GM19372 (cell line): Measurements from ENCODE around the gene ADAMTSL4.

Experiments used
- ATAC-seq: cut with Tn5 transposase; IDR thresholded peaks from one replicate; pipeline ENCODE4 v1.9.1; 2021; ENCODE audit warnings: mild to moderate bottlenecking, low read depth, moderate library complexity; ENCODE audit not compliant: unreplicated experiment

Gene ADAMTSL4

DNA sequence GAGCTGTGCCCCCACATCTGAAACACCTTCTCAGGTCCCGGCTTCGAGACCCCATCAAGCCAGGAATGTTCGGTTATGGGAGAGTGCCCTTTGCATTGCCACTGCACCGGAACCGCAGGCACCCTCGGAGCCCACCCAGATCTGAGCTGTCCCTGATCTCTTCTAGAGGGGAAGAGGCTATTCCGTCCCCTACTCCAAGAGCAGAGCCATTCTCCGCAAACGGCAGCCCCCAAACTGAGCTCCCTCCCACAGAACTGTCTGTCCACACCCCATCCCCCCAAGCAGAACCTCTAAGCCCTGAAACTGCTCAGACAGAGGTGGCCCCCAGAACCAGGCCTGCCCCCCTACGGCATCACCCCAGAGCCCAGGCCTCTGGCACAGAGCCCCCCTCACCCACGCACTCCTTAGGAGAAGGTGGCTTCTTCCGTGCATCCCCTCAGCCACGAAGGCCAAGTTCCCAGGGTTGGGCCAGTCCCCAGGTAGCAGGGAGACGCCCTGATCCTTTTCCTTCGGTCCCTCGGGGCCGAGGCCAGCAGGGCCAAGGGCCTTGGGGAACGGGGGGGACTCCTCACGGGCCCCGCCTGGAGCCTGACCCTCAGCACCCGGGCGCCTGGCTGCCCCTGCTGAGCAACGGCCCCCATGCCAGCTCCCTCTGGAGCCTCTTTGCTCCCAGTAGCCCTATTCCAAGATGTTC lies 4.3 kb downstream of the ADAMTSL4 start:
- ATAC-seq: no peak

DNA sequence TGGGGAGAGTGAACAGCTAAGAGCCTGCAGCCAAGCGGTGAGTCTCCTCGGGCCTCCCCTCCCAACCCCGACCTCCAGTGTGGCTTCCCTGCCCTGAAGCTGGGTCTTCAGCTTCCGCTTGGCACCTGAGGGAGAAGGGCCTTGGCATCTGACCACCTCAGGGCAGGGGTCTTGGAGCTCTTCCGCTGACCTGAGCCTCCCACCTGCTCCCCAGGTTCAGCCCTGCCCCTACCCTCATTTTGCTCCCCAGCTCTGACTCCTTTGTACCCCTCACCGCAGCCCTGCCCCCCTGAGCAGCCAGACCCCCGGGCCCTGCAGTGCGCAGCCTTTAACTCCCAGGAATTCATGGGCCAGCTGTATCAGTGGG lies 4.9 kb downstream of the ADAMTSL4 start:
- no peak for ATAC-seq

DNA sequence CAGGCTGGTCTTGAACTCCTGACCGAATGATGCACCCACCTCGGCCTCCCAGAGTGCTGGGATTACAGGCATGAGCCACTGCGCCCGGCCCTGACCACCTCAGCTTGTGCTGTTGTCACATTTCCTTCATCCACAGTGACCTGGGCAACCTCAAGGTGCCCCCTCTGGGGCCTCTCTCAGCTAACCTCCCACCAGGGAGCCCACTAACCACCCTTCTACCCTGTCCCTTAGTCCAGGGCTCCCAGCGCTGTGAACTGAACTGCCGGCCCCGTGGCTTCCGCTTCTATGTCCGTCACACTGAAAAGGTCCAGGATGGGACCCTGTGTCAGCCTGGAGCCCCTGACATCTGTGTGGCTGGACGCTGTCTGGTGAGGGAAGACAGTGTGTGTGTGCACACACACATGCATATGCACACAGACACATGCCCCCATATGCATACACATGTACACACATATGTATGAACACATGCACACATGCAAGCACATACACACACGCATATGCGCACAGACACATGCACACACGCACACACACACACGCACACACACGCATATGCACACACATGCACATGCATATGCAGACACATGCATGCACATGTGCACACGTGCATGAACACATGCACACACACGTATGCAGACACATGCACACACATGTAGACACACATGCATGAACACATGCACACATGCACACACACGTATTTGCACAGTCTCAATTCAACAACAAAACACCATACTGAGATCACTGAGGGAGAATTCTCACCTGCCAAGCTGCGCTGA lies 6.2 kb downstream of the ADAMTSL4 start:
- no peak for ATAC-seq

DNA sequence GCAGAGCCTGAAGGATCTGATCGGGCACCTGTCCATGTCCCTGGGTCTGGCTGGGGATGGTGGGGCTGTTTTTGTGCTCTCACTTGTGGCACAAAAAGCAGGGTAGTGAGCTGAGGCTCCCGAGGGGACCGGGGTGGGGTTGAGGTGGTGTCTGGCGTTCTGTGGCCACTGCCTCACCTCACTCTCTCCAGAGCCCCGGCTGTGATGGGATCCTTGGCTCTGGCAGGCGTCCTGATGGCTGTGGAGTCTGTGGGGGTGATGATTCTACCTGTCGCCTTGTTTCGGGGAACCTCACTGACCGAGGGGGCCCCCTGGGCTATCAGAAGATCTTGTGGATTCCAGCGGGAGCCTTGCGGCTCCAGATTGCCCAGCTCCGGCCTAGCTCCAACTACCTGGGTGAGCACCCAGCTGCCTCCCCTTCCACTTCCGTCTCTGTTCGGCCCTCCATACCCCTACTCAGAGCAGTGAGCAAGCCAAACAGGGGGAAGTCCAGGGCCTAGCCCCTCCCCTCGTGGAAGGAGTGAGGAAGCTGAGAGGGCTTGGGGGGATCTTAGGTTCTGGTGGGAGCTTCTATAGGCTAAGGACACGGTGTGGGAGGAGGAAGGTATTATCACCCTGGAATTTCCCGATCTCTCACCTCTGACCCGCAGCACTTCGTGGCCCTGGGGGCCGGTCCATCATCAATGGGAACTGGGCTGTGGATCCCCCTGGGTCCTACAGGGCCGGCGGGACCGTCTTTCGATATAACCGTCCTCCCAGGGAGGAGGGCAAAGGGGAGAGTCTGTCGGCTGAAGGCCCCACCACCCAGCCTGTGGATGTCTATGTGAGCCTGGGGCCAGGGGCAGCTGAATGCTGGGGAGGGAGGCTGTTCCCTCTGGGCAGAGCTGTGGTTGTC lies 7.0 kb downstream of the ADAMTSL4 start:
- no peak for ATAC-seq

DNA sequence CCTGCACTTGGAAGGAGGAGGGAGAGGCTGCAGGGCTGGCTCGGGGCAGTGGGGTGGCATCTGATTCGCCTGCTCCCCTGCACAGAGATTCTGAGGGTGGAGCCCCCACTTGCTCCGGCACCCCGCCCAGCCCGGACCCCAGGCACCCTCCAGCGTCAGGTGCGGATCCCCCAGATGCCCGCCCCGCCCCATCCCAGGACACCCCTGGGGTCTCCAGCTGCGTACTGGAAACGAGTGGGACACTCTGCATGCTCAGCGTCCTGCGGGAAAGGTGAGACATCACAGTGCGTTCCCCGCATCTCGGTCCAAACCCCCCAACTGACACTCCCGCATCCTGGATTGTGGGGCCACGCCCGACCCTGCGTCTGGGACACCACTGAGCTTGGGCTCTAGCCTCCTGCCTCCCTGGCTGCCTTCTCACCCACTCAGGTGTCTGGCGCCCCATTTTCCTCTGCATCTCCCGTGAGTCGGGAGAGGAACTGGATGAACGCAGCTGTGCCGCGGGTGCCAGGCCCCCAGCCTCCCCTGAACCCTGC lies 7.9 kb downstream of the ADAMTSL4 start:
- no peak for ATAC-seq

DNA sequence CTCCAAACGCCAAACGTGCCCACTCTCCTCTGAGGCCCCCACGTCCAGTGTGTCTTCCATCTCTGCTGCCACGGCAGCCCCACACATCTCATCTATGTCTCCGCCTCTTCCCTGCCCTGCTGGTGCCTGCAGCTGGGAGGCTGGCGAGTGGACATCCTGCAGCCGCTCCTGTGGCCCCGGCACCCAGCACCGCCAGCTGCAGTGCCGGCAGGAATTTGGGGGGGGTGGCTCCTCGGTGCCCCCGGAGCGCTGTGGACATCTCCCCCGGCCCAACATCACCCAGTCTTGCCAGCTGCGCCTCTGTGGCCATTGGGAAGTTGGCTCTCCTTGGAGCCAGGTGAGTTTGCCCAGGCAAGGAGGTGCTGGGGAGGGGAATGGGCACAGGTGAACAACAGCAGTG lies 8.6 kb downstream of the ADAMTSL4 start:
- no peak for ATAC-seq

DNA sequence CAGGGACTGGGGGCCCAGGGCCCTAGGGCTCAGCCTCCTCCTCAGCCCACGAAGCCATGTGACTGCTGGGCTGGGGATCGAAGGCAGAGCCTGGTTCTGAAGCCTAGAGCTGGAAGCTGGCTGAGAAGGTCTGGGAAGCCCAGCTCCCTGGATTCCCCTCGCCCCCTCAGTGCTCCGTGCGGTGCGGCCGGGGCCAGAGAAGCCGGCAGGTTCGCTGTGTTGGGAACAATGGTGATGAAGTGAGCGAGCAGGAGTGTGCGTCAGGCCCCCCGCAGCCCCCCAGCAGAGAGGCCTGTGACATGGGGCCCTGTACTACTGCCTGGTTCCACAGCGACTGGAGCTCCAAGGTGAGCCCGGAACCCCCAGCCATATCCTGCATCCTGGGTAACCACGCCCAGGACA lies 9.1 kb downstream of the ADAMTSL4 start:
- no peak for ATAC-seq

DNA sequence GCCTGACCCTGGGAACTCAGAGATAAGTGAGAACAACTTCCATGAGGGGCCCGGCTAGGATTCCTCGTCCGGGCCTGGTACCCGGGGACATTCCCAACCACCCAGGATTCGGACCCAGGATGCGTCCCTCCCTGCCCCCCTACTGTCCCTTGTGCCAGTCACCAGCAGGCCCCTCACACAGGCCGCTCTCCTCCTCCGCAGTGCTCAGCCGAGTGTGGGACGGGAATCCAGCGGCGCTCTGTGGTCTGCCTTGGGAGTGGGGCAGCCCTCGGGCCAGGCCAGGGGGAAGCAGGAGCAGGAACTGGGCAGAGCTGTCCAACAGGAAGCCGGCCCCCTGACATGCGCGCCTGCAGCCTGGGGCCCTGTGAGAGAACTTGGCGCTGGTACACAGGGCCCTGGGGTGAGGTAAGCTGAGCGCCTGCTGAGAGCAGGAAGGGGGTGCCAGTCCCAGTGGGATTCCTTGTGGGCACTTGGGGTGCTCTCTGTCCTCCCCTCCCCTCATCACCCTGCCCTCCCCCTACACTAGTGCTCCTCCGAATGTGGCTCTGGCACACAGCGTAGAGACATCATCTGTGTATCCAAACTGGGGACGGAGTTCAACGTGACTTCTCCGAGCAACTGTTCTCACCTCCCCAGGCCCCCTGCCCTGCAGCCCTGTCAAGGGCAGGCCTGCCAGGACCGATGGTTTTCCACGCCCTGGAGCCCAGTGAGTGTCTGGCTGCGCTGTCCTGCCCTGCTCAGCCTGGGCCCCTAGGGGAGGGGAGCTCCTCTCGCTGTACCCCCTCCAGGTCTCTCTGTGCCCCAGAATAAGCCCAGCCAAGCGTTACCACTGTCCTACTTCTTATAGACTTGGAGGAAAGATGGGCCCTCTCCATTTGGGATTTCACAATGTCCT lies 9.8 kb downstream of the ADAMTSL4 start:
- no peak for ATAC-seq

DNA sequence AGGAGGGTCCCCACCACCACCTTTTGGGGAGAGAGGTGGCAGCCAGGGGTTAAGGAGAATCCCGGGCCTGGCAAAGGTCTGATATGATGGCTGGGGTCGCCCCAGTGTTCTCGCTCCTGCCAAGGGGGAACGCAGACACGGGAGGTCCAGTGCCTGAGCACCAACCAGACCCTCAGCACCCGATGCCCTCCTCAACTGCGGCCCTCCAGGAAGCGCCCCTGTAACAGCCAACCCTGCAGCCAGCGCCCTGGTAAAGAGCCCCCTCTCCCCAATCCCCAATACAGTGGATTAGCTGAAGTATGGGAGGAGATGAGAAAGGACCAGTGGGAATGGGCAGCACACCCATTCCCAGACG lies 10.4 kb downstream of the ADAMTSL4 start:
- no peak for ATAC-seq

DNA sequence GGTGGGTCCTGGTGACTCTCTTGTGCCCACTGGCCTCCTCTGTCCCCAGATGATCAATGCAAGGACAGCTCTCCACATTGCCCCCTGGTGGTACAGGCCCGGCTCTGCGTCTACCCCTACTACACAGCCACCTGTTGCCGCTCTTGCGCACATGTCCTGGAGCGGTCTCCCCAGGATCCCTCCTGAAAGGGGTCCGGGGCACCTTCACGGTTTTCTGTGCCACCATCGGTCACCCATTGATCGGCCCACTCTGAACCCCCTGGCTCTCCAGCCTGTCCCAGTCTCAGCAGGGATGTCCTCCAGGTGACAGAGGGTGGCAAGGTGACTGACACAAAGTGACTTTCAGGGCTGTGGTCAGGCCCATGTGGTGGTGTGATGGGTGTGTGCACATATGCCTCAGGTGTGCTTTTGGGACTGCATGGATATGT lies 10.8 kb downstream of the ADAMTSL4 start:
- ATAC-seq: no peak

DNA sequence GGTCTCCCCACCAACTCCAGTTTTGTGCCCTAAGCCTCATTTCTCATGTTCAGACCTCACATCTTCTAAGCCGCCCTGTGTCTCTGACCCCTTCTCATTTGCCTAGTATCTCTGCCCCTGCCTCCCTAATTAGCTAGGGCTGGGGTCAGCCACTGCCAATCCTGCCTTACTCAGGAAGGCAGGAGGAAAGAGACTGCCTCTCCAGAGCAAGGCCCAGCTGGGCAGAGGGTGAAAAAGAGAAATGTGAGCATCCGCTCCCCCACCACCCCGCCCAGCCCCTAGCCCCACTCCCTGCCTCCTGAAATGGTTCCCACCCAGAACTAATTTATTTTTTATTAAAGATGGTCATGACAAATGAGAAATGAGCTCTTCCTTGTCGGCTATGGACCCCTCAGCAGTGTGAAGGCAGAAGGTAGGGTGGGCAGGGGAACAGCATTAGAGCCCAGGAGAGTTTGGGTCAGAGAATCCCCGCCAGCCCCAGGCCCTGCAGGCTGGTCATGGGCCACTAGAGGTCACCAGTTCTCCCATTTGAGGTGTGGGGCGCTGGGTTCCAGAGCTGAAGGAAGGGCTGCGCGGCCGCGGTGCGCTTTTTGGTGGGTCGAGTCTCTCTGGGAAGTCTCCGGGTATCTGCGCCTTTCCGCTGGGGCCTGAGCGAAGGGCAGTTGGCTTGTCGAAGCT lies 11.5 kb downstream of the ADAMTSL4 start:
- ATAC-seq: no peak

DNA sequence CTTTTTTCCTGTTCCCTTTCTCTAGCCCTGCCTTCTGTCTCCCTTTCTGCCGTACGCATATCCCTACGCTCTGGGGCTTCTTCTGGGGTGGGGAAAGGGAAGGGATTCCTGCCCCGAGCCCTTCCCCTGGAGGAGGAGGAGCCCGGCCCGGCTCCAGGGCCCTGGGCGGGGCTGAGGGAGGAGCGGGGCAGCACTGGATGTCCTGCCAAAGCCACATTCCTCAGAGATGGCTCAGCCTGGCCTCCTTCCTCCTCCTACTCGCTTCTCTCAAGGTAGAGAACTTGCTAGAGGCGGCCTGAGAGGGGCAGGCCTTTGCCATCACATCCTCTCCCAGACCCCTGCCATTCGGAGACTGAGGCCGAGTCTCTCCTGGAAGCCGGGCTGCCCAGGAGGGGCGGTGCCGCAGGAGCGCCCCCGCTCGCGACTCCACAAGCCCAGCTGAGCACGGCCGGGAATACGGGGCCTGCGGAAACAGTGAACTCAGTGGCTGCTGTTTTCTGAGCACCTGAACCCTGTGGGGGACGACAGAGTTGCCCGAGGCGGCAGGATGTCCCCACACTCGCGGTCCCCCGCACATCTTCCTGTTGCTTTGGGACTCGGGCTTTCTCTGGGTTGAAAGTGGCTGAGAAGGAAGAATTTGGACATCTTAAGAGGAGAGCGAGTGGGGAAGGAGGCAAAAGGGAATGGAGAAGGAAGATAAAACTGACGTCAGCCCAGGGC lies 12.2 kb downstream of the ADAMTSL4 start:
- no peak for ATAC-seq

DNA sequence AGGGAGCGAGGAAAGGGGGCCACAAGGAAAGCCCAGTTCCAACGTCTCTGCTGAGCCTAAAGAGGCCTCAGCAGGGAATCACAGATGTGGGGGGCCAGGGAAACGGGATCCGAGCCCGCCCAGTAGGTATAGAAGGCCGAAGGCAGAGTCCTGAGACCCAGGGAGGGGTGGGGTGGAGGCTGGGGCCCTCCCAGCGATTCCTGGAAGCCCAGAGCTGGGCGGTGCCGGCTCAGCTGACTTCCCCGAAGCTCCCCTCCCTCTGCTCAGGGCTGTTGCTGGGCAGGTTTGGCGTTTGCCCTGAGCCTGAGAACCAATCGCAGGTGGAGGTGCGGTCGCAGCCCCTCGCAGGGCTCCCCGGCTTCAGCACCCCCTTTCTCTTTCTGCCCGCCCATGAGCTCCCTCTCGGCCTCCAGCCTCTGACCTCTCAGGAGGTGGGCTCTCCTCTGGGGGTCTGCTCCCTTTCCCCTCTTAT lies 12.8 kb downstream of the ADAMTSL4 start:
- ATAC-seq: peak; percentile 34

DNA sequence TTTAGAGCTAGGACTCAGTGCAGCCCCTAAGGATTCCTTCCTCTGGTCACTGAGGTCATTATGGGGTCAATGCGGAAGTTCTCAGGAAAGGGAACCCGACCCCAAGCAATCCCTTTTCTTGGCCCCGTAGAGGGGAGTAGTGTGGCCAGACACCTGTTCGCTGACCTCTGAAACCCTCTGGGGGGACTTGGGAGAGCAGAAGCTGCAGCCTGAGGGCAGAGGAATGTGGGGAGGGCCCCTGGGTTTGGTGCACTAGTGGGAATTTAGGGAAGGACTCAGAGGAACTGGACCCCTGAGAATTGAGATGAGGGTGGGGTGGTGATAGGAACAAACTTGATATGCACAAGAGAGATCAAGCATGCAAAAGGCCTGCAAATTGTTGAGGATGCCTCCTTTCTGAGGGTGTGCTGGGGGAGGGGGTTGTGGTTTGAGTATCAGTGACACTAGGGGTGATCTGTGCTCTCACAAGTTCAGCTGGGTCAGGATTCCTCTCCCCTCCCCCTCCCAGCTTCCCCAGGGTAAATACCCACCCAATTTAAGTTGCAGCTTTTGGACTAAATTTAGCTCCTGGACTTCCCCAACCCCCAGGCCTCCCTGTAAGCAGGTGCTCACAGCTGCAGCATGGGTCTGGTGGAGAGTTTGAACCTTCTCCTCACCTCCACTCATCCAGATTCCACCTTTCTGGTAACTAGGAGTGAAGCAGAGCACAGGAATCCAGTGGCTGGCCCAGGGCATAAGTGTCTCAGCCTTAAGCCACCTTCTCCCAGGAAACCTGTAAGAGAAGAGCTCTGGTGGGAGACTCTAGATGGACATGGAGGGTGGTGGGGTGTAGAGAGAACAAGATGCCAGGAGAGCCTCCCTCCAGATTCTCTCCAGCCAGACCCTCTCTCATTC lies 13.5 kb downstream of the ADAMTSL4 start:
- peak; percentile 38 for ATAC-seq

DNA sequence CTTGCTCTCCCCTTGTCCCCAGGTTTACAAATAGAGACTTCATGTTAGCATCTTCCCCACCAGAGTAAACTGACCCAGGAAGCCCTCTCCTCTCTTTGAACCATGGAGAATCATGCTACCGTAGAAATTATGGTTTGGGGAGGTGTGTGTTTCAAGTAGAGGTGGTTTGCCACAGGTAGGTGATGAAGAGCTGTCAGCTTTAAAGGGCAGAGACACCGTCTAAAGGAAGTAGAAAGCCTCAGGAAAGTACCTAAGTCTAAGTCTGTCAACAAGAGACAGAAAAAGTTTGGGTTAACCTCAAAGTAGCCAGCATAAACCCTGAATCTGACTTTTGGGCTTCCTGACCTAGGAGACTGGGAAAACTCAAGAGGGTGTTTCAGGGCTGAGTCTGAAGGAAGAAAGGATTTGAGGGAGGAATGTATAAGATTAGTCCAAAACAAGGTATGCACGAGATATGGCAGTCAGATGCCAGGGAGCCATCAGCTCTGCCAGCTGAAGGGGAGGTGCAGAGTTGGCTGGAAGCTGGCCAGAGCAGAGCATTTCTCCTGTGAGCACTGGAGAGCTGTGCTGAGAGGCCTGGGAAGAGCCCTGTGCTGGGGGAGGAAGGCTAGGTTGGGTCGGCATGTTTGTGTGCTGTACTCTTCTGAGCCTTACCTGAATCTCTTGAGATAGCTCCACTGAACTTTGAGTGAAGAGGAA lies 14.3 kb downstream of the ADAMTSL4 start:
- ATAC-seq: no peak

DNA sequence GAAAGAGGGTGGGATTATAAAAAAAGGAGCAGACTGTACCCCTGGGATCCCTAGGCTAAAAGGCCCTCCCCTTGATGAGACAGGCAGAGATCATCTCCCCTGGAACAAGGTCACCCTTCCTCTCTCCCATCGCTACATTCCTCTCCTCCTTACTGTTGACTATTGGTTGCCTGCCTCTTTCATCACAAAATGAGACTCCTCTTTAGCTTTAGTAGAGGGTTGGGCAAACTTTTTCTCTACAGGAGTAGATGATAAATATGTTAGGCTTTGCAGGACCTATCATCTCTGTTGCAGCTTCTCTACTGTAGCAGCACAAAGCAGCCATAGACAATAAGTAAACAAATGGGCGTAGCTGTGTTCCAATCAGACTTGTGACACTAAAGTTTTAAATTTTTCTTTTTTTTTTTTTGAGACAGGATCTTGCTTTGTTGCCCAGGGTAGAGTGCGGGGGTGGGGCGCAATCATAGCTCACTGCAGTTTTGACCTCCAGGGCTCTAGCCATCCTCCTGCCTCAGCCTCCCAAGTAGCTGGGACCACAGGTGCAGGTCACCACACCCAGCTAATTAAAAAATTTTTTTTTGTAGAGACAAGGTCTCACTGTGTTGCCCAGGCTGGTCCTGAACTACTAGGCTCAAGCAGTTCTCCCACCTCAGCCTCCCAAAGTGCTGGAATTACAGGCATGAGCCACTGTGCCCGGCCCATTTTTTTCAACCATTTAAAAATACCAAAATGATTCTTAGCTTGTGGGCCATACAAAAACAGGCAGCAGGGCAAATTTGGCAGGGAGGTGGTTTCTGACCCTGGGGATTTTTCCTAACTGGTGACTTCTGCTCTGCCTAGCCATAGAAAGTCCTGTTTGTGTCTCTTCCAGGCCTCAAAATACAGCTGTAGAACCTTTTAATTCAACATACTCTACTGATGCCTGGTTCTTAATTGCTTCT lies 15.1 kb downstream of the ADAMTSL4 start:
- no peak for ATAC-seq
